NOMO-1 treated with dmso at 0.1 percent for 144 hours (cell line): Measurements from ENCODE around the gene ADARB2.

Experiments
- DNase-seq: peaks from one replicate; lab custom pipeline; 2025; ENCODE audit not compliant: unreplicated experiment; lab: John Stamatoyannopoulos, UW

ADARB2 gene

DNA sequence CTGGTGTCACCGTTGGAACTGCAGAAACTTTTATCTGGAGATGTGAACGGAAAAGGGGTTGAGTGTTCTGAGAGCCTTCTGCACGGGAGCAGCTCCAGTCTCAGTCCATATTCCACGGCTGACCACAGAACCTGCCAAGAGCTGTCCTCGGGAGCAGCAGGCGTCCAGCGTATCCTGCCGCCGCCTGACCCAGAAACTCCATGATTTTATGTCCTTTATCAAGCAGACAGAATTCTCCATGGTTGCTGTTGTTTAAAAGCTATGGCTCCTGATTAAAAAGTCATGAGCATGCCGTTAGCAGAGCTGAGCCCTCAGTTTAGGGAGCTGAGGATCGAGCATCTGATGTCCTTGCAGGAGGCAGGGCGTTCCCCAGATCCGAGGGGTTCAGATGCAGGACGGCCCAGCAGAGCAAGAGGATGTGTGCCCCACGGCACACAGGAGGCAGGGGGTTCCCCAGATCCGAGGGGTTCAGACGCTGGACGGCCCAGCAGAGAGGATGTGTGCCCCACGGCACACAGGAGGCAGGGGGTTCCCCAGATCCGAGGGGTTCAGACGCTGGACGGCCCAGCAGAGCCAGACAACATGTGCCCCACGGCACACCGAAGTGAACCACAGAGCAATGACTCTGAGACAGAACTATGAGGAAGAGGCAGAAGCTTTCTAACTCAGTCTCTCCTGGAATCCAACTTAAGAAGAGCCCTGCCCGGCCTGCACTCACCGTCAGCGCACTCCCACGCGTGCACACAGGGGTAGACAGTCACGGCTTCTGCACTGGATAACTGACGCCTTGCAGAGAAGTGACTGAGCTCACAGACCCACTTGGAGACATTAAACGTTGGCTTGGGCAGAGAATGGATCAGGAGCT lies 584.7 kb downstream of the ADARB2 start:
- no peak for DNase-seq

DNA sequence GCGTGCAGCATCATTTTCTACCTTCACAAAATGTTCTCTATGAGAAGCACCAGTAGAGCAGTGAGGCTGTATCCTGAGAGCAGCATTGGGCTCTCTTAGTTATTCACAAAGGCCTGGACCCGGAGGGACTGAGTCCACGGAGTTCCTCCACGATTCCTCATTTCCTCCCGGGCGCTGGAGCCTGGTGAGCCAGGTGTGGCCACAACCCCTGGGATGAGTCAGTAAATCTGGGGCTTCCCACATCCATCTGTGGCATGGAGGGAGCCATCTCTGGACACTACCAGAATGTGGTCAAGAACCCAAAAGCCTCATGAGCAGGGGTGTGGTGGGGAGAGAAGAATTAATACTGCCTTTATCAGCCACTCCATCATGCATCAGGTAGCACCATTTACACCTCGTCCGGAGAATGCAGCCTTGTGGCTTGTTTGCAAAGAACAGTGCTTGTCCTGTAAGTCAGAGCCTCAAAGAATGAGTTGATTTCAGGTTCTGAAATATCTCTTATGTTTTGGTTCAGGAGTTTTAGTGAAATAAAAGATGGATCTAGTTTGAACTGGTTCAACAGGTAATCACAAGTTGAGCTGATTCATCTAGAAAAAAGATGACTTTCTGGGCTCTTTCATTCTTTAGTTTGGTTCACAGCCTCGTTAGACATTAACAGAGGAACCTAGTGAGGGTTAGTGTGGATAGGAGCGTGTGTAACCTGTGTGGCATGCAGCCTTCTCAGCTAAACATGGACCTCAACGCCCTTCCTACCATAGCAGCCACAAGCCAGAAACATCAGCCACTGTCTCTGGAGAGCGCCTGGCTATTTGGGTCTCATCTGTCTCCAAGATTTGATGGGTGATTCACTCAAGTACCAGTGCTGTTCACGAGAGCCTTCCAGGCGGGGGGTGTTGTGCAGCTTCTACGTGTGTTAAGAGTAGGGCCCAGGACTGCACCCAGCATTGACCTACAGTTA lies 586.0 kb downstream of the ADARB2 start:
- DNase-seq: no peak

DNA sequence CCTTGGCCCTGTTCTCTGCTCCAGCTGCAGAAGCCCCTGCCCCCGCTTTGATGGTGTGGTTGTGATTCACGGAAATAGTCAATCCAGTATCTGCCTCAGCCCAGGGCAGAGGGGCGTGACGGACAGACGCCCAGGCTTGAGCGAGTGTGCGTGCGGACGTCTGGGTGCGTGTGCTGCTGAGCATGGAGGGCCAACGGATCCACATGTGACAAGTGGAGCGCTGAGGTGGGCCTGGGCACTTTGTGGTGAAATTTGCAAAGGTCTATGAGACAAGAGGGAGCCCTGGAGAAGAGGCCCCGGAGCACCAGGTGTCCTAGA lies 586.7 kb downstream of the ADARB2 start:
- no peak for DNase-seq

DNA sequence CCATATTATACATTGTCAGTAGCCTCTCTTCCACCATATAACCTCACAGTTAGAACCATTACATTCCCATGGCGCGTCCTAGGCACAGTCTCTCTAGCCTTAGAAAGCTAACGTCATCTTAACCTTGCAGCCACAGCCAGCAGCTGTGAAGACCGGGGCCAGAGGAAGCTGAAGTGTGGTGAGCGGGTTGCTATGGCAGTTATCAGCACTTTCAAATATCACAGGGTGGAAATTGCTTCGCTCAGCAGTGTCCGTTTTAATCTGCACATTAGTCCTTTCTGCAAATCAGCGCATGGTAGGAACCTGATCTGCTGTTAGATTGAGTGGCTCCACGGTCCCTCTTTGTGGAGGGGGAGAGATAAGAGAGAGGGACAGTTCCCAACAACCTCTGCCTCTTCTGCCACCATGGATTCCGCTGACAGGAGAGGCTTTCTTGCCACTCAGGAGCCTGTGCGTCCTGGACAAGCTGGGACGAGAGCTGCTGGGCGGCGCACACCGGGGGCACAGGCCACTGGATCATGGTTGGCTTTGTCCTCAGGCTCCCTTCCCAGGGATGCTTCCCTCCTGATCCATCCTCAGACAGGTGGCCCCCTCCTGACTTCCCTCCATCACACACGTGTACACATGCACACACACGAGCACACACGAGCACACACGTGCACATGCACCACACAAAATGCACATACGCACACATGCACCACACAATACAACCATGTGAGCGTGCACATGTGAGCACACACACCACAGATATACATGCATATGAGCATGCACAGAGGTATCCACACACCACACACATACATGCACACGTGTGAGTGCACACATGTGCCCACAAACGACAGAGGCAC lies 587.3 kb downstream of the ADARB2 start:
- DNase-seq: no peak

DNA sequence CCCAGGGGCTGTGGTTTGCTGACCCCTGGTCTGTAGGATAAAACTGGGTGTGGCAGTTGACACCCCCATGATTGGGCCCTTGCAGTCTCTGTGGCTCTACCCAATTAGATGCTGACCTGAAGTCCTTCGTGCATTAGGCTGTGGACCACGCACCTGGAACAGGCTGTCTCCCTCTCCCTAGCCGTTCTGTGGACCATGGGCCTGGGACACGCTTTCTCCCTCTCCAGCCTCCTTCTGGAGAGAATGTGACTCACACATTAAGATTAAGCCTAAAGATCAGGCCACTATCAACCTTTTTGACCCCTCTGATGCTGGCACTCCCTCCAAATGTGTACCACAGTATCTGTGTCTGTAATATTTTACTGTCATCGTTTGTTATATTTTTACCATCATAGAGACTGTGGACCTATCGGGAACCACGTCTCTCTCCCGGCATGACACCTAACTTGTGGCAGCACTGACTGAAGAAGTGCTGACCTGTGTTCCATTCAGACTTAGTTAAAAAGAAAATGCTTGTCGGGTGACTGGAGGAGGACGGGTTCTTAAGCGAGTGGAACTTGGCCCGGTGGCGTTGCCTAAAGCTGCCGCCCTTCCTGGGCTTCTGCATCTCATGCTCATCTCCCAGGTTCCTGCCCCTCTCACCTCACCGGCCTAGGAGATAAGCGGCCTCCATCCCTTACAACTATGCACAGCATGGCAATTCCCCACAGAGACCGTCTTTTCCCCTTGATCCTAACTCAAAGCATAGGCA lies 588.3 kb downstream of the ADARB2 start:
- no peak for DNase-seq

DNA sequence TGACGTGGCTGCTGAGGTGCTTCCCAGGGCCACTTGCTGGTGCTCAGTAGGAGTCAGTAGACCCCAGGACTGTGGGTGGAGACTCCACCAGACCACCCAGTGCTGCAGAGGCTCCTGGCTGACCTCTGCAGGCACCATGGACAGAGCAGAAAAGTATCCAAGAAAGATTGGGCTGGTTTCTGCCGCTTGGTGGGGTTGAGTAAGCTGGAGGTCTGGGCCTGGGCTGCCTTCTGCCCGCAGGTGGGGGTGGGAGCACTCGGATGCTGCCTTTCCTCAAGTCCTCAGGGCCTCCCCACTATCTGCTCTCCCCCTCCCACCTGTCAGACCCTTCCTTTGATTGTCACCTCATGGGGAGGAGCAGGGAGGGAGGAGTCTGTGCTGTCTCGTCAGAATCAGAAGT lies 589.5 kb downstream of the ADARB2 start:
- DNase-seq: no peak

DNA sequence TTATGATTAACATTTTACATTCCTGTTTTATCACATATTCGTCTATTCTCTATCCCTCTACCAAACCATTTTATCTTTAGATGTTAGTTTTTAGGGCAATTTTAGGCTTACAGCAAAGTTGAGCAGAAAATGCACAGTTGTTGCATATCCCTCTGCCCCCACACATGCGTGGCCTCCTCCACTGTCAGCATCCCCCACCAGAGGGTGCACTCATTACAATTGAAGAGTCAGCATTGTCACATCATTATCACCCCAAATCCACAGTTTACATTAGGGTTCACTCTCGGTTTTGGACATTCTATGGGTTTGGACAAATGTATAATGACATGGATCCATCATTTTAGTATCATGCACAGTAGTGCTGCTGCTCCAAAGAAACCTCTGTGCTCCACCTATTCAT lies 594.7 kb downstream of the ADARB2 start:
- DNase-seq: no peak

DNA sequence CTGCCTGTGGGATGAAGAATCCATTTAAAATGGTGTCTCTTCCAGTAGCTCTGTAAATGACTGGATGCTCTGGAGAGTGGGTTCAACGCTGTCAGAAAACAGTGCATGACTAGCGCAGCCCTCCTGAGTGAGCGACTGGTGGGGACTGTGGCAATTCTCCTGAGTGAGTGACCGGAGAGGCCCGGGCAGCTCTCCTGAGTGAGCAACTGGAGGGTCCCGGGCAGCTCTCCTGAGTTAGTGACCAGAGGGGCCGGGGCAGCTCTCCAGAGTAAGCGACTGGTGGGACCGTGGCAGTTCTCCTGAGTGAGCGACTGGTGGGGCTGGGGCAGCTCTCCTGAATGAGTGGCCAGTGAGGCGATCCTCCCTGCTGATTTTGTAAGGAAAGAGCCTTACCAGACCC lies 595.6 kb downstream of the ADARB2 start:
- DNase-seq: no peak

DNA sequence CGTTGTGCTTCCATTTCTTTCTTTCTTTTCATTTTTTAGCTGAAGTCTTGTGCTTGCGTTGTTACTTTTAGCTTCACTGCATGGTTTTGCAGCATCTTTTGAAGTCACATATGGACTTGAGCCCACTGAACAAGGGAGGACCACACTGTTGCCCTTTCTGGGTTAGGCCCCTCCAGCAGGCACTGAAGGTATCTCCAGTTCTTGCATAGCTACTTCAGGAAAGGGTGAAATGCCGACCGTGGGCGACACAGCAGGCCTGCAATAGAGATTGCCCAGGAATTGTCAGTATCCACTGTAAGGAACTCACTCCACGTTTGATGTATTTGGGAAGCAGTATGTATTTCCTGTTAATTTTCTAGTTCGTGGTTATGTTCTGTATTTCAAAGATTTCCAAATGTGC lies 596.1 kb downstream of the ADARB2 start:
- no peak for DNase-seq

DNA sequence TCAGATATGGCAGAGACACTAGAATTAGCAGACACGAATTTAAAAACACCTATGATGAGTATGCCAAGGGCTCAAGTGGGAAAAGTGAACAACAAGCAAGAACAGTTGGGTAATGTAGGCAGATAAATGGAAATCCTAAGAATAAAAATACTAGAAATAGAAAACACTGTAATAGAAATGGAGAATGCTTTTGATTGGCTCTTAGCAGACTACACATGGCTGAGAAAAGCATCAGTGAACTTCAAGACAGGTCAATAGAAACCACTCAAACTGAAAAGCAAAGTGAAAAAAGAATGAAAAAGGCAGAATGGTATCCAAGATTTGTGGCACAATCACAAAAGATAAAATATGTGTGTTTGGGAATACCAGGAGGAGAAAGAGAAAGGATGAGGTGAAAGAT lies 598.8 kb downstream of the ADARB2 start:
- DNase-seq: no peak

DNA sequence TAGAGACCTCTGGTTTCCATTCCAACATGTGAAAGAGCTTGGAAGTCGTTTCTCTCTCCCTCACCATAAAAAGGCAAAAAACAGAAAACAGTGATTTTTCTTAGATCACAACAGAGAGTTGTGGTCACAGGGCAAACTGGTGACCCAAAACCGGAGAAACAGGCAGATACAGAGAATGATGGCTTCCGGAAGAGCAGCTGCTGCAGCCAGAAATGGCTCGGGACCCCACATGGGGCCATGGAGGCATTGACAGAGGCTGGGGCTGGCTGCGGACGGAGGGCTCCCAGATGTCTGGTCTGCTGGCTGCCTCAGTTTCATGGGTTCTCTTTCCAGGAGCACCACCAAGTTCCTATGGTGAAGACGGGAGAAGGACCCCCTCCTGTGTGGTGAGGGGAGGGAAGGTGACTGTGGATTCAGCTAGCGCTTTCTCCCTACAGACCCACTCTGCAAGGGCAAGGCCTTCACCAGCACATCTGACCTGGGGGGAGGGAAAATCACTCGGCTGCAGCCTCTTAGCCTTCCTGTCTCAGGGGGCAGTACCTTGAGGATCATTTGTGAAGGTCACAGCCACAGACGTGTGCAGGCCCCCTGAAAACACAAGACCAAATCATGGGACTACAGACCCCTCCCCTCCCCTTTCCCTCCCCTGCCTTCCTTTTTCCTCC lies 599.7 kb downstream of the ADARB2 start:
- DNase-seq: no peak

DNA sequence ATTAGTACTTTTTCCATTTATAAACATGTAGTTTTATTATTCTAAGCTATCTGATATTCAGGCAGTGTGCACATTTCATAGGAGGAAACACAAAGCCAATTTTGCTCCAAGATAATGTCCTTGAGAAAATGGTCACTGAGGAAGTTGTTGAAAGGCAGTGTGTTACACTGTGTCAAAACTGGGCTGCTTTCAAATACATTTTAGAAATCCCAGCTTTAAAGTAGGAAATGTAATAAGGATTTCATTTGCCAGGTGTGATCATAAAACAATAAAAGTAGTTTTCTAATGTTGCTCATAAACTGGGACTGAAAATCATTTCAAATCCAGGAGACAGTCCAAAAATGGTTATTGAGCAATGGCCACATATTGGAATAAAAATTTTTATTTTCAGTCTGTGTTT lies 601.1 kb downstream of the ADARB2 start:
- no peak for DNase-seq

DNA sequence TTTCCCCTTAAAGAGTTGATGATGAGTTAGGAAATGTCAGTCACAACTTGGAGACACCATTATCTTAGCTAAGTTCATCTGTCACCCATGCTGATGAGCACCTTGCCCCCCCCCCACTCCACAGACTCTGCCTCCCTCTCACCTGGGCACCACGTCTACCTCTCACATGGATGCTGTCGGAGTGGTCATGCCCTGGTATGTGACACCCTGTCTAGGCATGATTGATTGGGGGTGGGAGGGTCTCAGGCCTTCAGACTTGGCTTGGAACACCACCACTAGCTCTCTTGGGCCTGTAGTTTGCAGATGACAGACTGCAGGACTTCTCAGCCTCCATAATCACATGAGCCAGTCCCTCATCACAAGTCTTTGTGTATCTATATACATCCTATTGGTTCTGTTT lies 603.2 kb downstream of the ADARB2 start:
- no peak for DNase-seq

DNA sequence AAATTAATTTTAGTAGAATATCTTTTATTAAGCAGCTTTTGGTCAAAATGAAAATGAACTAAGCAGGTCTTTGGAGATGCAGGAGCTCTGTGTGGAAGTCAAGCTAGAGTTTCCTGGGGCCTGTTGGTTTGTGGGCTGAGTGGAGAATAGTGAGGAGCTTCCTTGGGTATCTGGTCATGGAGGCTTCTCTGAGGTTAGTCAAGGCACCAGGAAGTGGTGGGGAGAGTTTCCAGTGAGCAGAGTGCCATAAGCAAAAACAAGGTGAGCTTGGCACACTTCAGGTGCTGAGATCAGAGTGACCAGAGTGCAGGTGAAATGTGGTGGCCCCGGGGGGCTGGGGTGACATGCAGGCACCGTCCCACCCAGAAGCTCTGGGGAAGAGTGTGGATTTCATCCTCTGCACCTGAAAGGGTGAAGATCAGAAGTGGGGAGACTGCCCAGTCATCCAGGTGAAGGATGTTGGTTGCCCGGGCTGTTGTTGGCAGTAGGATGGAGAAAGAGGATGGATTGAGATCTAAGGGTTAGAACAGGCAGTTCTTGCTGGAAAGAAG lies 603.8 kb downstream of the ADARB2 start:
- no peak for DNase-seq

DNA sequence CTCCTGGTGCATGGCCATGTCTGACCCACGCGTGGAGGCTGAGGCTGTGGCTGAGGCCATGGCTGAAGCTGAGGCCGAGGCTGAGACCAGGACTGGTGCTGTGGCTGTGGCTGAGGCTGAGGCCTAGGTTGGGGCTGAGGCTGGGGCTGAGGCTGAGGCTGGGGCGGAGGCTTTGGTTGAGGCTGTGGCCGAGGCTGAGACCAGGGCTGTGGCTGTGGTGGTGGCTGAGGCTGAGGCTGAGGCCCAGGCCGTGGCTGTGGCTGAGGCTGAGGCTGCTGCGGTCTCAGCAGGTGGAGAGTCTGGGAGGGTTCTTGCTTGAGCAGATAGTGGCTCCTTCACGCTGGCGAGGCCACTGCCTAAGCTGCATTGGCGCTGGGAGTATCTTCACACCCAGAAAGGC lies 604.7 kb downstream of the ADARB2 start:
- no peak for DNase-seq

DNA sequence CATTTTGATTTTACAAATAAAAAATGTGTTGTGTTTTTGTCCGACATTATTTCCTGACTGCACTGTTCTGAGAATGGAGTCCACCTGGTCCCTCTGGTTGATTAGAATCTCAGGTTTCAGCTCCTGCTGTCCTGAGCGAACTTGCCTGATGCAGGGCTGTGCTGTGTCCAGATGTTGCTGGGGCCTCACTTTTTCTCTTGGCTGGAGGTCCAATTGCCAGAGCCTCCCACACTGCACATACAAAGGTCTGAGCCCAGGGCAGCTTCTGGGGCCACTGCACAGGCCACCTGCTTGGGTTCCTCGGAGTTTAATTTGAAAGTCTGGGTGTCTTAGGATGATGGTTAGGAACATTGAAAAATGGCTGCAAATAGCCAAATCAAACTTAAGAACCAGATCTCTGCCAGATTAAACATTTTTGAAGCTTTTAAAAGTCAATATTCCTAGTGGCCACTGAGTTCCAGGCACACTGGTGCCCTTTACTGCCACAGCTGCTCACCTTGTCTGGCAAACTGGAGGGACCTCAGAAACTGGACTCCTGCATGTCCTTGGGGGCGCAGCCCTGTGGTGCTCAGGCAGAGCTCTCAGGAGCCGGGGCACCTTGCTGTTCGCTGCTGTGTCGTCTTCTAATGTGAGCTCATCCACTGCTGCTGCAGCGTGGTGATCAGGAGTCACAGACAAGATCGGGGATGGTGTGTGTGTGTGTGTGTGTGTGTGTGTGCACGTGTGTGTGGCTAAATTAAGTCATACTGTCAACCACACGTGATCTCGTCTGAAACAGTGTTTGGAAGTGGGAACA lies 606.1 kb downstream of the ADARB2 start:
- no peak for DNase-seq

DNA sequence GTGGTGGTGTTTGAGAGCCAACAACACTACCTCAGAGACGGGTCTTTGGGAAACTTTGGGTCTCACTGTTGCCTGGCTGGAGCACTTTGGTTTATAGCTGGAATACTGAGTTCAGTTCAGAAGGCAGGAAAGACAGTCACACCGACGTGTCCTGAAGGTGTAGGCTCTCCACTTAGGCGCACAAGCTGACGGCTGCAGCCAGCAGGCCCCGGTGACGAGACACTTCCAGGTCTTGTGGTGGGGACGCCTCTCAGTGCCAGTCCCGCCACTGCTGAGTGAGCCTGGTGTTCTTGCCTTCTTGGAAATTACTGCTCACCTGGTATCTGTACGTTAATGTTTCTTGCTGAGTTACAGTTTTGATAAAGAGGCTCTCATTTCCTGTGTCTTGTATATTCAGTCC lies 607.1 kb downstream of the ADARB2 start:
- no peak for DNase-seq

DNA sequence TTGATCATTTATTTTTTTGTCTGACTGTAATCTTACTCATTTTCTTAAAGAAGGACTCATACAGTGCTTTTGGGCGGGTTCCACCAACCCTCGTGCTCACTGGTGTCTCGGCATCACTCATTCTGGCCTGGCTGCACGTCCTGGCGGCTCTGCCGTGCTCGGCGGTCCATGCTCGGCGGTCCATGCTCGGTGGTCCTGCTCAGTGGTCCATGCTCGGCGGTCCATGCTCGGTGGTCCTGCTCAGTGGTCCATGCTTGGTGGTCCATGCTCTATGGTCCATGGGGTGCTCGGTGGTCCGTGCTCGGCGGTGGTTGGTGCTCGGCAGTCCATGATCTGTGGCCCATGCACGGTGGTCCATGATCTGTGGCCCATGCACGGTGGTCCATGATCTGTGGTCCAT lies 608.7 kb downstream of the ADARB2 start:
- DNase-seq: no peak

DNA sequence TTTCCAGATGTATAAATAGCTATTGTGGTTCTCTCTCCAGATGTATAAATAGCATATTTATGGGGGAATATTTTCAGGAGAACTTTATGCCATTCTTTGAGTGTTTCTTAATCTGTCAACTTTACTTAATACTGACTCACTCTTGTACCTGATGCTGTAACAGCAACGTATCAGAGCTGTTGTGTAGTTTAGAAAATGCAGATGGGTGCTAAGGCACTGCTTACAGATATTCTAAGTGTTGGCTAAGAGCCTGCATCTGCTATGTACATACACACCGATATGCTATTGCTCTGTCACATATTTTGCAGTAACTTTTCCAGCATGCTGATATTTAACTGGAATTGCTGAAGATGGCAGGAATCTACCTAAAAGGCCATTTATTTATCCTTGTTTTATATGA lies 609.2 kb downstream of the ADARB2 start:
- DNase-seq: no peak
